ENCODE measurements around the gene IFNG.

The IFNG gene

GRCh38 chr12:68169213-68169889 lies 9.8 kb upstream of the IFNG start:
- H3K4me3 ChIP-seq (ENCODE audit: control insufficient read depth, low read depth, low read length), result no peak overlapping the region
- no peak for DNase-seq (ENCODE audit: low read depth)
- TF ChIP-seq, protein P1, sequence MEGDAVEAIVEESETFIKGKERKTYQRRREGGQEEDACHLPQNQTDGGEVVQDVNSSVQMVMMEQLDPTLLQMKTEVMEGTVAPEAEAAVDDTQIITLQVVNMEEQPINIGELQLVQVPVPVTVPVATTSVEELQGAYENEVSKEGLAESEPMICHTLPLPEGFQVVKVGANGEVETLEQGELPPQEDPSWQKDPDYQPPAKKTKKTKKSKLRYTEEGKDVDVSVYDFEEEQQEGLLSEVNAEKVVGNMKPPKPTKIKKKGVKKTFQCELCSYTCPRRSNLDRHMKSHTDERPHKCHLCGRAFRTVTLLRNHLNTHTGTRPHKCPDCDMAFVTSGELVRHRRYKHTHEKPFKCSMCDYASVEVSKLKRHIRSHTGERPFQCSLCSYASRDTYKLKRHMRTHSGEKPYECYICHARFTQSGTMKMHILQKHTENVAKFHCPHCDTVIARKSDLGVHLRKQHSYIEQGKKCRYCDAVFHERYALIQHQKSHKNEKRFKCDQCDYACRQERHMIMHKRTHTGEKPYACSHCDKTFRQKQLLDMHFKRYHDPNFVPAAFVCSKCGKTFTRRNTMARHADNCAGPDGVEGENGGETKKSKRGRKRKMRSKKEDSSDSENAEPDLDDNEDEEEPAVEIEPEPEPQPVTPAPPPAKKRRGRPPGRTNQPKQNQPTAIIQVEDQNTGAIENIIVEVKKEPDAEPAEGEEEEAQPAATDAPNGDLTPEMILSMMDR (IDR thresholded peaks at IDR 0.05; ENCODE audit: control insufficient read depth, insufficient read depth, low read depth, low read length, missing control alignments), result no peak

- no peak overlapping the region for H3K4me3 ChIP-seq (ENCODE audit: control insufficient read depth, low read depth, low read length)
- TF ChIP-seq, protein P1 (IDR thresholded peaks at IDR 0.05; ENCODE audit: control insufficient read depth, insufficient read depth, low read depth, low read length, missing control alignments), result no peak
- DNase-seq (ENCODE audit: low read depth), result no peak
Measured at GRCh38 chr12:68166317-68166831, 6.8 kb upstream of the IFNG start.

- DNase-seq (ENCODE audit: low read depth), result no peak
- TF ChIP-seq, protein P1 (IDR thresholded peaks at IDR 0.05; ENCODE audit: control insufficient read depth, insufficient read depth, low read depth, low read length, missing control alignments), result no peak
- H3K4me3 ChIP-seq (ENCODE audit: control insufficient read depth, low read depth, low read length), result no peak overlapping the region
Measured at GRCh38 chr12:68163560-68164081, 4.1 kb upstream of the IFNG start.

GRCh38 chr12:68162374-68162773 lies 2.8 kb upstream of the IFNG start:
- H3K4me3 ChIP-seq (ENCODE audit: control insufficient read depth, low read depth, low read length), result no peak overlapping the region
- TF ChIP-seq, protein P1 (IDR thresholded peaks at IDR 0.05; ENCODE audit: control insufficient read depth, insufficient read depth, low read depth, low read length, missing control alignments), result no peak
- DNase-seq (ENCODE audit: low read depth), result no peak

- DNase-seq (ENCODE audit: low read depth), result no peak
- TF ChIP-seq, protein P1 (IDR thresholded peaks at IDR 0.05; ENCODE audit: control insufficient read depth, insufficient read depth, low read depth, low read length, missing control alignments), result peak; percentile 38
- H3K4me3 ChIP-seq (ENCODE audit: control insufficient read depth, low read depth, low read length), result no peak overlapping the region
Measured at GRCh38 chr12:68158432-68158831, 1.1 kb downstream of the IFNG start.

GRCh38 chr12:68157380-68157779 lies 2.2 kb downstream of the IFNG start:
- no peak for DNase-seq (ENCODE audit: low read depth)
- TF ChIP-seq, protein P1 (IDR thresholded peaks at IDR 0.05; ENCODE audit: control insufficient read depth, insufficient read depth, low read depth, low read length, missing control alignments), result no peak

More at GRCh38 chr12:68157380-68157779, 2.2 kb downstream of the IFNG start:
- H3K4me3 ChIP-seq (ENCODE audit: control insufficient read depth, low read depth, low read length), result no peak overlapping the region

Measured in AG09309 (cell line).